H7 (cell line): Measurements from ENCODE around the gene GASK1A. TPM values are rescaled to one million over a fixed set of nuclear protein-coding genes. Genes with fewer than 3 reads are reported as not detected.

Source experiments
- DNase-seq: peaks from one replicate; pipeline ENCODE4 v3.0.0; 2012
- H3K27me3 ChIP-seq: 2 replicates; pipeline ENCODE4 v1.6.0; 2011; ENCODE audit warnings: mild to moderate bottlenecking, low read length; ENCODE audit not compliant: control insufficient read depth, insufficient read depth
- H3K36me3 ChIP-seq: replicated peaks from 2 replicates; pipeline ENCODE4 v1.5.1; 2011; ENCODE audit warnings: low read length; ENCODE audit not compliant: control insufficient read depth, insufficient read depth
- H3K4me3 ChIP-seq: 2 replicates; pipeline ENCODE4 v1.5.1; 2011; ENCODE audit warnings: low read depth, mild to moderate bottlenecking, control low read depth, low read length, moderate library complexity; ENCODE audit not compliant: insufficient read depth
- total RNA-seq: library from RNA; depleted of rRNA; stranded (reverse); fragments of >200 nt; shearing (Covaris generic); gene quantifications from 2 replicates; pipeline ENCODE4 v1.2.3, GENCODE V29; 2014

The GASK1A gene
- total RNA-seq, 1 experiment from 2014 or later, result 4.5 TPM

- DNase-seq, result no peak
- Histone ChIP-seq H3K27me3 (no peaks in the 10 kb centered on the region), H3K4me3 (no peak overlapping the region), H3K36me3 (no peaks in the 10 kb centered on the region)
Observed at GRCh38 chr3:42996633-42997075, 17.5 kb downstream of the GASK1A start.

- no peaks in the 10 kb centered on the region for H3K27me3 ChIP-seq
- H3K4me3 ChIP-seq, result no peak overlapping the region
- DNase-seq, result no peak
- H3K36me3 ChIP-seq, result no peaks in the 10 kb centered on the region
Observed at GRCh38 chr3:42999212-42999611, 20.1 kb downstream of the GASK1A start.

- DNase-seq, result no peak
- Histone ChIP-seq H3K36me3 (no peaks in the 10 kb centered on the region), H3K27me3 (no peaks in the 10 kb centered on the region), H3K4me3 (no peak overlapping the region)
Observed at GRCh38 chr3:42999632-43000031, 20.5 kb downstream of the GASK1A start.

- H3K36me3 ChIP-seq, result no peaks in the 10 kb centered on the region
- H3K4me3 ChIP-seq, result no peak overlapping the region
- H3K27me3 ChIP-seq, result no peaks in the 10 kb centered on the region
- DNase-seq, result no peak
Observed at GRCh38 chr3:43000387-43000786, 21.3 kb downstream of the GASK1A start.

- Histone ChIP-seq H3K4me3 (no peak overlapping the region), H3K36me3 (no peaks in the 10 kb centered on the region), H3K27me3 (no peaks in the 10 kb centered on the region)
- no peak for DNase-seq
Observed at GRCh38 chr3:43001094-43001553, 22.0 kb downstream of the GASK1A start.

GRCh38 chr3:43001556-43002121 lies 22.5 kb downstream of the GASK1A start:
- H3K27me3 ChIP-seq, result no peaks in the 10 kb centered on the region
- no peaks in the 10 kb centered on the region for H3K36me3 ChIP-seq
- no peak for DNase-seq
- H3K4me3 ChIP-seq, result no peak overlapping the region

- no peaks in the 10 kb centered on the region for H3K27me3 ChIP-seq
- H3K4me3 ChIP-seq, result no peak overlapping the region
- H3K36me3 ChIP-seq, result no peaks in the 10 kb centered on the region
- DNase-seq, result no peak
Observed at GRCh38 chr3:43004282-43004681, 25.2 kb downstream of the GASK1A start.

GRCh38 chr3:43005253-43005652 lies 26.1 kb downstream of the GASK1A start:
- no peak overlapping the region for H3K4me3 ChIP-seq
- DNase-seq, result no peak
- no peaks in the 10 kb centered on the region for H3K36me3 ChIP-seq
- H3K27me3 ChIP-seq, result no peaks in the 10 kb centered on the region

- Histone ChIP-seq H3K36me3 (no peaks in the 10 kb centered on the region), H3K4me3 (no peak overlapping the region), H3K27me3 (no peaks in the 10 kb centered on the region)
- no peak for DNase-seq
Observed at GRCh38 chr3:43005981-43006380, 26.9 kb downstream of the GASK1A start.

- H3K4me3 ChIP-seq, result no peak overlapping the region
- H3K36me3 ChIP-seq, result no peaks in the 10 kb centered on the region
- no peaks in the 10 kb centered on the region for H3K27me3 ChIP-seq
- DNase-seq, result no peak
Observed at GRCh38 chr3:43006825-43007224, 27.7 kb downstream of the GASK1A start.

GRCh38 chr3:43009547-43009946 lies 30.4 kb downstream of the GASK1A start:
- H3K36me3 ChIP-seq, result no peaks in the 10 kb centered on the region
- H3K4me3 ChIP-seq, result no peak overlapping the region
- H3K27me3 ChIP-seq, result no peaks in the 10 kb centered on the region
- DNase-seq, result no peak

- H3K4me3 ChIP-seq, result no peak overlapping the region
- DNase-seq, result no peak
- no peaks in the 10 kb centered on the region for H3K27me3 ChIP-seq
- H3K36me3 ChIP-seq, result no peaks in the 10 kb centered on the region
Observed at GRCh38 chr3:43010638-43011037, 31.5 kb downstream of the GASK1A start.

GRCh38 chr3:43011638-43012037 lies 32.5 kb downstream of the GASK1A start:
- Histone ChIP-seq H3K4me3 (no peak overlapping the region), H3K27me3 (no peaks in the 10 kb centered on the region), H3K36me3 (no peaks in the 10 kb centered on the region)
- no peak for DNase-seq

- Histone ChIP-seq H3K4me3 (no peak overlapping the region), H3K27me3 (no peaks in the 10 kb centered on the region), H3K36me3 (no peaks in the 10 kb centered on the region)
- no peak for DNase-seq
Observed at GRCh38 chr3:43012174-43012573, 33.1 kb downstream of the GASK1A start.

- no peak for DNase-seq
- Histone ChIP-seq H3K36me3 (no peaks in the 10 kb centered on the region), H3K4me3 (no peak overlapping the region), H3K27me3 (no peaks in the 10 kb centered on the region)
Observed at GRCh38 chr3:43013256-43013655, 34.1 kb downstream of the GASK1A start.

- Histone ChIP-seq H3K4me3 (no peak overlapping the region), H3K36me3 (no peaks in the 10 kb centered on the region), H3K27me3 (no peaks in the 10 kb centered on the region)
- no peak for DNase-seq
Observed at GRCh38 chr3:43013743-43014155, 34.6 kb downstream of the GASK1A start.
